HepG2 (cell line): ENCODE results near the gene ANKRD49. TPM values are rescaled to one million over a fixed set of nuclear protein-coding genes. Genes with fewer than 3 reads are reported as not detected.

ENCODE experiments used
- BHLHE40 ChIP-seq: IDR thresholded peaks from 2 replicates; pipeline ENCODE4 v1.6.1; 2011; ENCODE audit warnings: low read length, improper control_type of control experiment
- BRF2 ChIP-seq: sonication (generic); formaldehyde crosslinking; IDR thresholded peaks from 2 replicates; pipeline ENCODE4 v1.8.1; 2022; ENCODE audit warnings: mild to moderate bottlenecking, missing genetic modification reagents
- FOXP4 ChIP-seq: sonication (generic); formaldehyde crosslinking; IDR thresholded peaks from 2 replicates; pipeline ENCODE4 v1.4.0; 2020; ENCODE audit warnings: missing genetic modification reagents
- MYNN ChIP-seq: sonication (generic); formaldehyde crosslinking; IDR thresholded peaks from 2 replicates; pipeline ENCODE4 v1.4.0; 2020; ENCODE audit warnings: mild to moderate bottlenecking, low read depth, missing genetic modification reagents
- MYPOP ChIP-seq: sonication (generic); formaldehyde crosslinking; IDR thresholded peaks from 2 replicates; pipeline ENCODE4 v1.8.1; 2023; ENCODE audit warnings: mild to moderate bottlenecking, moderate library complexity, missing genetic modification reagents
- PHB2 ChIP-seq: fragments of 450-650 bp; IDR thresholded peaks from 2 replicates; pipeline ENCODE4 v1.6.1; 2018; ENCODE audit not compliant: partially characterized antibody
- PRDM10 ChIP-seq: sonication (generic); formaldehyde crosslinking; IDR thresholded peaks from 2 replicates; pipeline ENCODE4 v1.4.0; 2020; ENCODE audit warnings: low read depth, missing genetic modification reagents
- SALL2 ChIP-seq: sonication (generic); formaldehyde crosslinking; IDR thresholded peaks from 2 replicates; pipeline ENCODE4 v1.8.1; 2023; ENCODE audit warnings: mild to moderate bottlenecking, missing genetic modification reagents, inconsistent platforms
- SKIL ChIP-seq: sonication (generic); formaldehyde crosslinking; IDR thresholded peaks from 2 replicates; pipeline ENCODE4 v1.8.0; 2022; ENCODE audit warnings: missing genetic modification reagents, mild to moderate bottlenecking, moderate library complexity, borderline replicate concordance
- SP140L ChIP-seq: sonication (generic); formaldehyde crosslinking; IDR thresholded peaks from 2 replicates; pipeline ENCODE4 v1.4.0; 2020; ENCODE audit warnings: missing genetic modification reagents, borderline replicate concordance
- ZBTB37 ChIP-seq: sonication (generic); formaldehyde crosslinking; IDR thresholded peaks from 2 replicates; pipeline ENCODE4 v1.4.0; 2020; ENCODE audit warnings: mild to moderate bottlenecking, missing genetic modification reagents
- ZBTB7B ChIP-seq: sonication (generic); formaldehyde crosslinking; IDR thresholded peaks from 2 replicates; pipeline ENCODE4 v1.4.0; 2020; ENCODE audit warnings: missing genetic modification reagents
- ZC3H4 ChIP-seq: sonication (generic); formaldehyde crosslinking; IDR thresholded peaks from 2 replicates; pipeline ENCODE4 v1.4.0; 2020; ENCODE audit warnings: missing genetic modification reagents, borderline replicate concordance
- ZNF274 ChIP-seq: sonication (generic); formaldehyde crosslinking; IDR thresholded peaks from 2 replicates; pipeline ENCODE4 v1.5.1; 2020; ENCODE audit warnings: mild to moderate bottlenecking, missing genetic modification reagents
- ZNF749 ChIP-seq: sonication (generic); formaldehyde crosslinking; IDR thresholded peaks from 2 replicates; pipeline ENCODE4 v1.8.0; 2022; ENCODE audit warnings: mild to moderate bottlenecking, missing genetic modification reagents, moderate library complexity, borderline replicate concordance
- polyA plus RNA-seq, 8 experiments: library from polyadenylated mRNA; depleted of rRNA in 3 of 8; stranded (reverse) in 7 of 8; unstranded in 1 of 8; fragments of >200 nt; fragmentation: Illumina TruSeq in 4 of 8; extraction: Trizol in 4 of 8; gene quantifications; 2 replicates each; pipeline versions ENCODE4 v1.2.1 to v1.2.3, GENCODE V29; 2011 to 2016; ENCODE audit warnings: low read depth in 4 of 8, missing spikeins in 1 of 8, mixed read lengths in 1 of 8; ENCODE audit not compliant: insufficient read depth in 1 of 8
- total RNA-seq, 5 experiments: library from RNA; depleted of rRNA; stranded (reverse); fragments of >200 nt; fragmentation: Illumina TruSeq; extraction: Trizol; gene quantifications; 2 replicates each; pipeline ENCODE4 v1.2.3, GENCODE V29; 2016; ENCODE audit warnings: low read depth in 1 of 5
- TF ChIP-seq, protein P1 (sequence below): IDR thresholded peaks from 2 replicates; pipeline ENCODE4 v1.6.1; 2012; ENCODE audit warnings: low read depth, low read length, improper control_type of control experiment

The ANKRD49 gene
- total and polyA plus RNA-seq, 2 of the 13 experiments (the other 11 are each of a cell fraction or from before 2014, with no cell fraction given): 14.2 to 14.3 TPM

GRCh38 chr11:94449437-94449836, 44.3 kb upstream of the ANKRD49 start (continued):
- TF ChIP-seq MYPOP (CRISPR knock-in tag) (no peak), ZBTB37 (no peak), ZBTB7B (CRISPR knock-in tag) (no peak), ZC3H4 (CRISPR knock-in tag) (no peak), SP140L (CRISPR knock-in tag) (no peak), BRF2 (CRISPR knock-in tag) (no peak), ZNF749 (CRISPR knock-in tag) (no peak), MYNN (no peak), ZNF274 (CRISPR knock-in tag) (no peak), BHLHE40 (no peak), FOXP4 (CRISPR knock-in tag) (no peak), SKIL (CRISPR knock-in tag) (no peak), PHB2 (no peak), SALL2 (CRISPR knock-in tag) (no peak), PRDM10 (CRISPR knock-in tag) (peak; percentile 89)
- TF ChIP-seq, protein P1, sequence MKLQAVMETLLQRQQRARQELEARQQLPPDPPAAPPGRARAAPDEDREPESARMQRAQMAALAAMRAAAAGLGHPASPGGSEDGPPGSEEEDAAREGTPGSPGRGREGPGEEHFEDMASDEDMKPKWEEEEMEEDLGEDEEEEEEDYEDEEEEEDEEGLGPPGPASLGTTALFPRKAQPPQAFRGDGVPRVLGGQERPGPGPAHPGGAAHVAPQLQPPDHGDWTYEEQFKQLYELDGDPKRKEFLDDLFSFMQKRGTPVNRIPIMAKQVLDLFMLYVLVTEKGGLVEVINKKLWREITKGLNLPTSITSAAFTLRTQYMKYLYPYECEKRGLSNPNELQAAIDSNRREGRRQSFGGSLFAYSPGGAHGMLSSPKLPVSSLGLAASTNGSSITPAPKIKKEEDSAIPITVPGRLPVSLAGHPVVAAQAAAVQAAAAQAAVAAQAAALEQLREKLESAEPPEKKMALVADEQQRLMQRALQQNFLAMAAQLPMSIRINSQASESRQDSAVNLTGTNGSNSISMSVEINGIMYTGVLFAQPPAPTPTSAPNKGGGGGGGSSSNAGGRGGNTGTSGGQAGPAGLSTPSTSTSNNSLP: peak; percentile 45; the same call in 1 of the 2 replicates
